GM23338 (cell line): ENCODE data around the gene SLC25A47. TPM values are rescaled to one million over a fixed set of nuclear protein-coding genes. Genes with fewer than 3 reads are reported as not detected.
A peak's percentile ranks its signal among the peaks of the same experiment; 100 is the strongest.

ENCODE experiments used
- ATAC-seq: fragments of 200-7000 bp; cut with Tn5 transposase; 3 replicates; pipeline ENCODE4 v1.9.1; 2020
- DNase-seq: peaks from one replicate; pipeline ENCODE4 v3.0.0-alpha.2; 2015; ENCODE audit warnings: low spot score
- H2AFZ ChIP-seq: fragments of 200-600 bp; sonication (generic); 2 replicates; pipeline ENCODE4 v1.8.0; 2016; ENCODE audit warnings: antibody characterized with exemption, mild to moderate bottlenecking, moderate library complexity
- H3F3A ChIP-seq: fragments of 200-600 bp; sonication (generic); replicated peaks from 2 replicates; pipeline ENCODE4 v1.8.0; 2017; ENCODE audit warnings: antibody characterized with exemption, mixed run types, low read depth
- H3K27ac ChIP-seq: fragments of 200-600 bp; sonication (generic); 2 replicates; pipeline ENCODE4 v1.6.1; 2016; ENCODE audit warnings: low read depth
- H3K27me3 ChIP-seq: fragments of 200-600 bp; sonication (generic); 2 replicates; pipeline ENCODE4 v1.8.0; 2016; ENCODE audit warnings: mild to moderate bottlenecking, mixed run types, moderate library complexity; ENCODE audit not compliant: insufficient read depth
- H3K36me3 ChIP-seq: fragments of 200-600 bp; sonication (generic); 2 replicates; pipeline ENCODE4 v1.8.0; 2016; ENCODE audit warnings: mild to moderate bottlenecking; ENCODE audit not compliant: insufficient read depth
- H3K4me1 ChIP-seq: fragments of 200-600 bp; sonication (generic); 2 replicates; pipeline ENCODE4 v1.8.0; 2016; ENCODE audit warnings: mild to moderate bottlenecking, moderate library complexity; ENCODE audit not compliant: insufficient read depth
- H3K4me2 ChIP-seq: fragments of 200-600 bp; sonication (generic); 2 replicates; pipeline ENCODE4 v1.7.1; 2017; ENCODE audit warnings: mixed run types
- H3K4me3 ChIP-seq: fragments of 200-600 bp; sonication (generic); 2 replicates; pipeline ENCODE4 v1.6.1; 2016; ENCODE audit warnings: mixed run types
- H3K79me2 ChIP-seq: fragments of 200-600 bp; sonication (generic); replicated peaks from 2 replicates; pipeline ENCODE4 v1.8.0; 2017; ENCODE audit warnings: mild to moderate bottlenecking; ENCODE audit not compliant: insufficient read depth
- H3K9me2 ChIP-seq: fragments of 200-600 bp; sonication (generic); 2 replicates; pipeline ENCODE4 v1.8.0; 2017; ENCODE audit not compliant: insufficient read depth
- H4K20me1 ChIP-seq: fragments of 200-600 bp; sonication (generic); replicated peaks from 2 replicates; pipeline ENCODE4 v1.8.0; 2017; ENCODE audit warnings: mild to moderate bottlenecking; ENCODE audit not compliant: insufficient read depth
- H3K27ac Mint-ChIP-seq: 2 replicates; pipeline ENCODE4 v1.8.0; 2020; ENCODE audit warnings: inconsistent platforms, mild to moderate bottlenecking, moderate library complexity, mixed read lengths
- H3K27me3 Mint-ChIP-seq: 3 replicates; pipeline ENCODE4 v1.8.0; 2022; ENCODE audit warnings: low read depth, mild to moderate bottlenecking, moderate library complexity, mixed read lengths, inconsistent platforms; ENCODE audit not compliant: insufficient read depth, poor library complexity
- H3K36me3 Mint-ChIP-seq: 3 replicates; pipeline ENCODE4 v1.8.0; 2021; ENCODE audit warnings: low read depth, mild to moderate bottlenecking, inconsistent platforms, moderate library complexity, mixed read lengths
- H3K4me1 Mint-ChIP-seq: 3 replicates; pipeline ENCODE4 v1.8.0; 2020; ENCODE audit warnings: mild to moderate bottlenecking, inconsistent platforms, mixed read lengths
- H3K4me3 Mint-ChIP-seq: 3 replicates; pipeline ENCODE4 v1.8.0; 2021; ENCODE audit warnings: moderate library complexity, mild to moderate bottlenecking, inconsistent platforms, mixed read lengths
- H3K9me3 Mint-ChIP-seq: 3 replicates; pipeline ENCODE4 v1.8.0; 2020; ENCODE audit warnings: moderate library complexity, mild to moderate bottlenecking, inconsistent platforms, mixed read lengths
- CREB1 ChIP-seq: fragments of 250-450 bp; sonication (Bioruptor Pico); IDR thresholded peaks from 2 replicates; pipeline ENCODE4 v1.5.0; 2020; ENCODE audit warnings: low read depth, mild to moderate bottlenecking, moderate library complexity
- EZH2 ChIP-seq: fragments of 200-600 bp; sonication (generic); IDR thresholded peaks from one replicate; pipeline ENCODE4 v1.8.0; 2017; ENCODE audit warnings: antibody characterized with exemption, mild to moderate bottlenecking, low read depth; ENCODE audit not compliant: unreplicated experiment
- EZH2phosphoT487 ChIP-seq: fragments of 200-600 bp; sonication (generic); IDR thresholded peaks from one replicate; pipeline ENCODE4 v1.8.1; 2018; ENCODE audit warnings: antibody characterized with exemption; ENCODE audit not compliant: unreplicated experiment
- JUNB ChIP-seq: IDR thresholded peaks from one replicate; pipeline ENCODE4 v1.6.1; 2016; ENCODE audit warnings: antibody characterized with exemption; ENCODE audit not compliant: unreplicated experiment
- NANOG ChIP-seq: IDR thresholded peaks from 2 replicates; pipeline ENCODE4 v1.6.1; 2016; ENCODE audit warnings: antibody characterized with exemption, borderline replicate concordance
- POLR2AphosphoS5 ChIP-seq: IDR thresholded peaks from 2 replicates; pipeline ENCODE4 v1.6.1; 2016; ENCODE audit warnings: antibody characterized with exemption, low read depth
- STAT1 ChIP-seq: IDR thresholded peaks from one replicate; pipeline ENCODE4 v1.6.1; 2016; ENCODE audit warnings: antibody characterized with exemption; ENCODE audit not compliant: unreplicated experiment
- ZNF114 ChIP-seq: fragments of 250-450 bp; sonication (Bioruptor Pico); IDR thresholded peaks from 2 replicates; pipeline ENCODE4 v1.5.0; 2020; ENCODE audit warnings: mild to moderate bottlenecking, moderate library complexity
- ZNF331 ChIP-seq: fragments of 250-450 bp; sonication (Bioruptor Pico); IDR thresholded peaks from 2 replicates; pipeline ENCODE4 v1.5.0; 2020; ENCODE audit warnings: low read depth, mild to moderate bottlenecking, moderate library complexity
- polyA plus RNA-seq: library from polyadenylated mRNA; unstranded; fragments of >200 nt; fragmentation: Nextera tagmentation; extraction: Ambion mirVana; gene quantifications from 2 replicates; pipeline ENCODE4 v1.2.1, GENCODE V29; 2016
- total RNA-seq: library from RNA; depleted of rRNA; stranded (reverse); fragments of >200 nt; shearing (Covaris generic); gene quantifications from 2 replicates; pipeline ENCODE4 v1.2.3, GENCODE V29; 2014
- TF ChIP-seq, protein P1 (sequence below), 2 experiments: fragments of 200-600 bp in 1 of 2; sonication (generic) in 1 of 2; conservative IDR thresholded peaks; 2 replicates each; pipeline versions ENCODE4 v1.5.1 to v1.6.1; 2016 to 2017; ENCODE audit warnings: antibody characterized with exemption in 2 of 2, low read depth in 2 of 2, mild to moderate bottlenecking in 2 of 2, moderate library complexity in 1 of 2
- TF ChIP-seq, protein P2 (sequence below): IDR thresholded peaks from one replicate; pipeline ENCODE4 v1.6.1; 2018; ENCODE audit warnings: antibody characterized with exemption; ENCODE audit not compliant: unreplicated experiment
- TF ChIP-seq, protein P3 (sequence below): fragments of 250-450 bp; sonication (Bioruptor Pico); IDR thresholded peaks from 2 replicates; pipeline ENCODE4 v1.5.0; 2020; ENCODE audit warnings: mild to moderate bottlenecking, moderate library complexity
- TF ChIP-seq, protein P4 (sequence below): IDR thresholded peaks from 2 replicates; pipeline ENCODE4 v1.6.1; 2016; ENCODE audit warnings: antibody characterized with exemption

Gene SLC25A47
- total and polyA plus RNA-seq, 2 experiments from 2014 or later: not detected

DNA sequence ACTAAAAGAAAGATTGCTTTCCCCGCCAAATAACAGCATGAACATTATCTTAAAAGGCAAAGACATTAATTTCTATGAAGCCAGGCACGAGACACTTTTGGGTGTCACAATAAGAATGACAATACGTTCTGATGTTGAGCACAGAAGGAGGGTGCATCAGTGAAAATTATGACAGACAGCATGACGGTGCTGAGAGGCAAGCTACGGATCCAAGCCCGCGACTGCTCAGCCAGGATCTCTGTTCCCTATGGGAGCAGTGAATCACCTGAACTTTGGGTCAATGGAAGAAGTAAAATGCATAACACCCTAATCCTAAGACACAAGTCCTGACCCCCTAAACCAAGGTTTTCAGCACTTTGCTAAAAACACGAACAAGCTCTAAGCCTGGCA, 51.7 kb downstream of the SLC25A47 start:
- Mint-ChIP-seq H3K9me3 (no peaks in the 10 kb centered on the region), H3K27ac (peak overlapping the region; percentile 99), H3K4me1 (peaks cover 46% of the 10 kb centered on the region), H3K27me3 (peaks cover 5% of the 10 kb centered on the region), H3K36me3 (peaks cover 48% of the 10 kb centered on the region), H3K4me3 (peak overlapping the region; percentile 87)
- H3K4me2 ChIP-seq: peak overlapping the region; percentile 93
- H2AFZ ChIP-seq: no peak overlapping the region
- H3K9me2 ChIP-seq: no peaks in the 10 kb centered on the region
- no peaks in the 10 kb centered on the region for H4K20me1 ChIP-seq
- peak overlapping the region; percentile 100 for H3K27ac ChIP-seq
- H3F3A ChIP-seq: peaks cover 11% of the 10 kb centered on the region
- ATAC-seq (no peak), DNase-seq (no peak)
- H3K27me3 ChIP-seq: no peaks in the 10 kb centered on the region
- peaks cover 14% of the 10 kb centered on the region; the same call in 1 of the 2 replicates for H3K36me3 ChIP-seq
- peak overlapping the region; percentile 93 for H3K4me3 ChIP-seq
- peaks cover 46% of the 10 kb centered on the region for H3K79me2 ChIP-seq
- peaks cover 38% of the 10 kb centered on the region for H3K4me1 ChIP-seq
- TF ChIP-seq NANOG (no peak), ZNF114 (no peak), JUNB (no peak), STAT1 (no peak), CREB1 (no peak), EZH2 (no peak), ZNF331 (no peak), EZH2phosphoT487 (no peak), POLR2AphosphoS5 (no peak)
- TF ChIP-seq, protein P1, sequence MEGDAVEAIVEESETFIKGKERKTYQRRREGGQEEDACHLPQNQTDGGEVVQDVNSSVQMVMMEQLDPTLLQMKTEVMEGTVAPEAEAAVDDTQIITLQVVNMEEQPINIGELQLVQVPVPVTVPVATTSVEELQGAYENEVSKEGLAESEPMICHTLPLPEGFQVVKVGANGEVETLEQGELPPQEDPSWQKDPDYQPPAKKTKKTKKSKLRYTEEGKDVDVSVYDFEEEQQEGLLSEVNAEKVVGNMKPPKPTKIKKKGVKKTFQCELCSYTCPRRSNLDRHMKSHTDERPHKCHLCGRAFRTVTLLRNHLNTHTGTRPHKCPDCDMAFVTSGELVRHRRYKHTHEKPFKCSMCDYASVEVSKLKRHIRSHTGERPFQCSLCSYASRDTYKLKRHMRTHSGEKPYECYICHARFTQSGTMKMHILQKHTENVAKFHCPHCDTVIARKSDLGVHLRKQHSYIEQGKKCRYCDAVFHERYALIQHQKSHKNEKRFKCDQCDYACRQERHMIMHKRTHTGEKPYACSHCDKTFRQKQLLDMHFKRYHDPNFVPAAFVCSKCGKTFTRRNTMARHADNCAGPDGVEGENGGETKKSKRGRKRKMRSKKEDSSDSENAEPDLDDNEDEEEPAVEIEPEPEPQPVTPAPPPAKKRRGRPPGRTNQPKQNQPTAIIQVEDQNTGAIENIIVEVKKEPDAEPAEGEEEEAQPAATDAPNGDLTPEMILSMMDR (conservative IDR thresholded peaks at IDR 0.05; ENCODE audit: low read depth in 2 of 2): no peak
- TF ChIP-seq, protein P2, sequence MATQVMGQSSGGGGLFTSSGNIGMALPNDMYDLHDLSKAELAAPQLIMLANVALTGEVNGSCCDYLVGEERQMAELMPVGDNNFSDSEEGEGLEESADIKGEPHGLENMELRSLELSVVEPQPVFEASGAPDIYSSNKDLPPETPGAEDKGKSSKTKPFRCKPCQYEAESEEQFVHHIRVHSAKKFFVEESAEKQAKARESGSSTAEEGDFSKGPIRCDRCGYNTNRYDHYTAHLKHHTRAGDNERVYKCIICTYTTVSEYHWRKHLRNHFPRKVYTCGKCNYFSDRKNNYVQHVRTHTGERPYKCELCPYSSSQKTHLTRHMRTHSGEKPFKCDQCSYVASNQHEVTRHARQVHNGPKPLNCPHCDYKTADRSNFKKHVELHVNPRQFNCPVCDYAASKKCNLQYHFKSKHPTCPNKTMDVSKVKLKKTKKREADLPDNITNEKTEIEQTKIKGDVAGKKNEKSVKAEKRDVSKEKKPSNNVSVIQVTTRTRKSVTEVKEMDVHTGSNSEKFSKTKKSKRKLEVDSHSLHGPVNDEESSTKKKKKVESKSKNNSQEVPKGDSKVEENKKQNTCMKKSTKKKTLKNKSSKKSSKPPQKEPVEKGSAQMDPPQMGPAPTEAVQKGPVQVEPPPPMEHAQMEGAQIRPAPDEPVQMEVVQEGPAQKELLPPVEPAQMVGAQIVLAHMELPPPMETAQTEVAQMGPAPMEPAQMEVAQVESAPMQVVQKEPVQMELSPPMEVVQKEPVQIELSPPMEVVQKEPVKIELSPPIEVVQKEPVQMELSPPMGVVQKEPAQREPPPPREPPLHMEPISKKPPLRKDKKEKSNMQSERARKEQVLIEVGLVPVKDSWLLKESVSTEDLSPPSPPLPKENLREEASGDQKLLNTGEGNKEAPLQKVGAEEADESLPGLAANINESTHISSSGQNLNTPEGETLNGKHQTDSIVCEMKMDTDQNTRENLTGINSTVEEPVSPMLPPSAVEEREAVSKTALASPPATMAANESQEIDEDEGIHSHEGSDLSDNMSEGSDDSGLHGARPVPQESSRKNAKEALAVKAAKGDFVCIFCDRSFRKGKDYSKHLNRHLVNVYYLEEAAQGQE: no peak
- TF ChIP-seq, protein P3, sequence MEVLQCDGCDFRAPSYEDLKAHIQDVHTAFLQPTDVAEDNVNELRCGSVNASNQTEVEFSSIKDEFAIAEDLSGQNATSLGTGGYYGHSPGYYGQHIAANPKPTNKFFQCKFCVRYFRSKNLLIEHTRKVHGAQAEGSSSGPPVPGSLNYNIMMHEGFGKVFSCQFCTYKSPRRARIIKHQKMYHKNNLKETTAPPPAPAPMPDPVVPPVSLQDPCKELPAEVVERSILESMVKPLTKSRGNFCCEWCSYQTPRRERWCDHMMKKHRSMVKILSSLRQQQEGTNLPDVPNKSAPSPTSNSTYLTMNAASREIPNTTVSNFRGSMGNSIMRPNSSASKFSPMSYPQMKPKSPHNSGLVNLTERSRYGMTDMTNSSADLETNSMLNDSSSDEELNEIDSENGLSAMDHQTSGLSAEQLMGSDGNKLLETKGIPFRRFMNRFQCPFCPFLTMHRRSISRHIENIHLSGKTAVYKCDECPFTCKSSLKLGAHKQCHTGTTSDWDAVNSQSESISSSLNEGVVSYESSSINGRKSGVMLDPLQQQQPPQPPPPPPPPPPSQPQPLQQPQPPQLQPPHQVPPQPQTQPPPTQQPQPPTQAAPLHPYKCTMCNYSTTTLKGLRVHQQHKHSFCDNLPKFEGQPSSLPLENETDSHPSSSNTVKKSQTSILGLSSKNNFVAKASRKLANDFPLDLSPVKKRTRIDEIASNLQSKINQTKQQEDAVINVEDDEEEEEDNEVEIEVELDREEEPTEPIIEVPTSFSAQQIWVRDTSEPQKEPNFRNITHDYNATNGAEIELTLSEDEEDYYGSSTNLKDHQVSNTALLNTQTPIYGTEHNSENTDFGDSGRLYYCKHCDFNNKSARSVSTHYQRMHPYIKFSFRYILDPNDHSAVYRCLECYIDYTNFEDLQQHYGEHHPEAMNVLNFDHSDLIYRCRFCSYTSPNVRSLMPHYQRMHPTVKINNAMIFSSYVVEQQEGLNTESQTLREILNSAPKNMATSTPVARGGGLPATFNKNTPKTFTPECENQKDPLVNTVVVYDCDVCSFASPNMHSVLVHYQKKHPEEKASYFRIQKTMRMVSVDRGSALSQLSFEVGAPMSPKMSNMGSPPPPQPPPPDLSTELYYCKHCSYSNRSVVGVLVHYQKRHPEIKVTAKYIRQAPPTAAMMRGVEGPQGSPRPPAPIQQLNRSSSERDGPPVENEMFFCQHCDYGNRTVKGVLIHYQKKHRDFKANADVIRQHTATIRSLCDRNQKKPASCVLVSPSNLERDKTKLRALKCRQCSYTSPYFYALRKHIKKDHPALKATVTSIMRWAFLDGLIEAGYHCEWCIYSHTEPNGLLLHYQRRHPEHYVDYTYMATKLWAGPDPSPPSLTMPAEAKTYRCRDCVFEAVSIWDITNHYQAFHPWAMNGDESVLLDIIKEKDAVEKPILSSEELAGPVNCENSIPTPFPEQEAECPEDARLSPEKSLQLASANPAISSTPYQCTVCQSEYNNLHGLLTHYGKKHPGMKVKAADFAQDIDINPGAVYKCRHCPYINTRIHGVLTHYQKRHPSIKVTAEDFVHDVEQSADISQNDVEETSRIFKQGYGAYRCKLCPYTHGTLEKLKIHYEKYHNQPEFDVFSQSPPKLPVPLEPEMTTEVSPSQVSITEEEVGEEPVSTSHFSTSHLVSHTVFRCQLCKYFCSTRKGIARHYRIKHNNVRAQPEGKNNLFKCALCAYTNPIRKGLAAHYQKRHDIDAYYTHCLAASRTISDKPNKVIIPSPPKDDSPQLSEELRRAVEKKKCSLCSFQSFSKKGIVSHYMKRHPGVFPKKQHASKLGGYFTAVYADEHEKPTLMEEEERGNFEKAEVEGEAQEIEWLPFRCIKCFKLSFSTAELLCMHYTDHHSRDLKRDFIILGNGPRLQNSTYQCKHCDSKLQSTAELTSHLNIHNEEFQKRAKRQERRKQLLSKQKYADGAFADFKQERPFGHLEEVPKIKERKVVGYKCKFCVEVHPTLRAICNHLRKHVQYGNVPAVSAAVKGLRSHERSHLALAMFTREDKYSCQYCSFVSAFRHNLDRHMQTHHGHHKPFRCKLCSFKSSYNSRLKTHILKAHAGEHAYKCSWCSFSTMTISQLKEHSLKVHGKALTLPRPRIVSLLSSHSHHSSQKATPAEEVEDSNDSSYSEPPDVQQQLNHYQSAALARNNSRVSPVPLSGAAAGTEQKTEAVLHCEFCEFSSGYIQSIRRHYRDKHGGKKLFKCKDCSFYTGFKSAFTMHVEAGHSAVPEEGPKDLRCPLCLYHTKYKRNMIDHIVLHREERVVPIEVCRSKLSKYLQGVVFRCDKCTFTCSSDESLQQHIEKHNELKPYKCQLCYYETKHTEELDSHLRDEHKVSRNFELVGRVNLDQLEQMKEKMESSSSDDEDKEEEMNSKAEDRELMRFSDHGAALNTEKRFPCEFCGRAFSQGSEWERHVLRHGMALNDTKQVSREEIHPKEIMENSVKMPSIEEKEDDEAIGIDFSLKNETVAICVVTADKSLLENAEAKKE (CRISPR knock-in tag): no peak
- TF ChIP-seq, protein P4, sequence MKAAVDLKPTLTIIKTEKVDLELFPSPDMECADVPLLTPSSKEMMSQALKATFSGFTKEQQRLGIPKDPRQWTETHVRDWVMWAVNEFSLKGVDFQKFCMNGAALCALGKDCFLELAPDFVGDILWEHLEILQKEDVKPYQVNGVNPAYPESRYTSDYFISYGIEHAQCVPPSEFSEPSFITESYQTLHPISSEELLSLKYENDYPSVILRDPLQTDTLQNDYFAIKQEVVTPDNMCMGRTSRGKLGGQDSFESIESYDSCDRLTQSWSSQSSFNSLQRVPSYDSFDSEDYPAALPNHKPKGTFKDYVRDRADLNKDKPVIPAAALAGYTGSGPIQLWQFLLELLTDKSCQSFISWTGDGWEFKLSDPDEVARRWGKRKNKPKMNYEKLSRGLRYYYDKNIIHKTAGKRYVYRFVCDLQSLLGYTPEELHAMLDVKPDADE: no peak
